Measurements from ENCODE around the gene CACNG7.
A peak's percentile ranks its signal among the peaks of the same experiment; 100 is the strongest.
"Not testable (repeated sequence)": the region's sequence is repeated elsewhere in the genome, so short reads cannot be mapped to it uniquely, and the experiment has no call there.

The CACNG7 gene

GRCh38 chr19:53908935-53909415 lies at the start of gene CACNG7:
CACNG7 (plus strand) TSS chr19:53909278; CDS start chr19:53912832, 3,554 bp downstream.
- DNase-seq: peak; percentile 18

- DNase-seq: peak; percentile 90
These were observed 44.7 kb upstream of the CACNG7 start for GRCh38 chr19:53864308-53864836.

GRCh38 chr19:53865523-53865917 lies 43.6 kb upstream of the CACNG7 start:
- no peak for DNase-seq

DNA sequence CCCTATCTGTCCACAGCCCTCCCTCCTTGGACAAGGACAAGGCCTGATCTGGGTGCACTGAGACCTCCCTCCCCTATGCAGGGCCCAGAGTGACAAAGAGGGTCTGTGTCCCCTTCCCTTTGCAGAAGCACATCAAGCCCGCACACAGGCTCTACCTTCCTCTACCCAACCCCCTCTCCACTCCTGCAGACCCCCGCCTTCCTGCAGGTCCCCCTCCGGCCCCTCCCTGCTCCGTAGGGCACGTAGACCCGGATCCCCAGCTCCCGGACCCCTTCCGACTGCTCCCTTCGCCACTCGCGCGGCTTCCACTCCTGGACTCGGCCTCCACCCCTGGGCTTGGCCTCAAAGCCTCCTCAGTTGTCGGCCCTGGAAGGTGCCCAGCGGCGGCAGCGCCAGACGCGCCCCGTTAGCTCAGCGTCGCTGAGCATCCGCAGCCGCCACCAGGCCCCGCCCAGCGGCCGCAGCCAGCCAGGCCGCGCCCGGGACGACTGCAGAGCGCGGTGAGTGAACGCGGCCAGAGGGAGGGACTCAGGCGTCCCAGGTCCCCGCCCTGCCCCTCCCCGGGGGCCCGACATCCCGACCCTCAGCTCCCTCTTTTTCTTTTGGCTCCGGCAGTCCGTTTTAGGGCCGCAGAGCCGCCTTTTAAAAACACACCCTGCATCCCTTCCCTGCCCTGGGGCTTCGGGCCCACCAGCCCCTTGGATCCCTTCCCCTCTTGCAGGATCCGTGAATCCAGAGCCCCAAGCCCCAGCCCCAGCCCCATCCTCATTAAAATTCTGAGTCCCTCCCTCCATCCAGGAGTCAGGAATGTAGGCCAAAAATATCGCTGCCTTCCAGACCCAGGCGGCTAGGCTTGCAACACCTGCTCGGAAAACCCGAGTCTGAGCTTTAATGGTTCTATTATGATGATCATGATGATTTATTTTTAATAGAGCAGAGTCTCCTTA lies 42.9 kb upstream of the CACNG7 start:
- peak; percentile 83 for DNase-seq

GRCh38 chr19:53866865-53867224 lies 42.2 kb upstream of the CACNG7 start:
- peak; percentile 70 for DNase-seq

DNA sequence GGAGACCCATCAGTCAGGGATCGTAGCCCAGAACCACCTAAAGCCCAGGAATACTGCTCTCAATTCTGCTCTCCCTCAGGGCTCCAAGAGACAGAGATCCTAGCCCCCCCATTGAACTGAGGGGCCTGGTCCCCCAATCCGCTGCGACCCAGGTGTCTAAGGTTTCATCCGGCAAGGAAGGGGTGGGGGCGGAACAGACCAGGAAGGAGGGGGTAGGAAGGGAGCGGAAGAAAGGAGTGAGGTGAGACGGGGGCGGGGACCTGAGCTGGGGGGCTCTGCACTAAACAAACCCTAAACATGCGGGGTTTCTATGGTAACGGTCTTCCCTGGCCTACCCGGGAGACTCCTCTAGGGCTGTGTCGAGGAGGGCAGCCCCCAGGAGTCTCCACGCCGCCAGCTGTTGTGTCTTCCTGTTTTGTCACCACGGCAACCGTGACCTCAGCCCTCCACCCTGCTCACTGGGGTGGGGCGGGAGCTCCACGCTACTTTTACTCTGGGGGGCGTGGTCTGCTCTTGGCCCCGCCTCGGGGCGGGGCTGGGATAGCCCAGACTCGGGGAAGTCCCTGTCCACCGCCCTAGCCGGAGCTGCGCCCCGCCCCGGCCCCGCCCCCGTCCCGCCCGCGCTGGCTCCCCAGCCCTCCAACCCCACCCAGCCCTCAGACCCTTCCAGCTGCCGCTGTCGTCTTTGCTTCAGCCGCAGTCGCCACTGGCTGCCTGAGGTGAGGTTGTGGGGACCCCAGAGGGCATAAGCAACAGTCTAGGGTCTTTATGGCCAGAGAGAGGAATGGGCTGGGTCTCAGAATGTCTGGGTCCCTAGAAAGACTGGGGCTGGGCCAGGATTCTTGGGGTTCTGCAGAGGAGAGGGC lies 41.6 kb upstream of the CACNG7 start, which contains the start of gene MYADM:
TSS of gene MYADM (plus strand) at position 659 of the 866 bp plus-strand sequence. CDS start 5,647 bp downstream, outside the sequence.
- peak; percentile 99 for DNase-seq

DNA sequence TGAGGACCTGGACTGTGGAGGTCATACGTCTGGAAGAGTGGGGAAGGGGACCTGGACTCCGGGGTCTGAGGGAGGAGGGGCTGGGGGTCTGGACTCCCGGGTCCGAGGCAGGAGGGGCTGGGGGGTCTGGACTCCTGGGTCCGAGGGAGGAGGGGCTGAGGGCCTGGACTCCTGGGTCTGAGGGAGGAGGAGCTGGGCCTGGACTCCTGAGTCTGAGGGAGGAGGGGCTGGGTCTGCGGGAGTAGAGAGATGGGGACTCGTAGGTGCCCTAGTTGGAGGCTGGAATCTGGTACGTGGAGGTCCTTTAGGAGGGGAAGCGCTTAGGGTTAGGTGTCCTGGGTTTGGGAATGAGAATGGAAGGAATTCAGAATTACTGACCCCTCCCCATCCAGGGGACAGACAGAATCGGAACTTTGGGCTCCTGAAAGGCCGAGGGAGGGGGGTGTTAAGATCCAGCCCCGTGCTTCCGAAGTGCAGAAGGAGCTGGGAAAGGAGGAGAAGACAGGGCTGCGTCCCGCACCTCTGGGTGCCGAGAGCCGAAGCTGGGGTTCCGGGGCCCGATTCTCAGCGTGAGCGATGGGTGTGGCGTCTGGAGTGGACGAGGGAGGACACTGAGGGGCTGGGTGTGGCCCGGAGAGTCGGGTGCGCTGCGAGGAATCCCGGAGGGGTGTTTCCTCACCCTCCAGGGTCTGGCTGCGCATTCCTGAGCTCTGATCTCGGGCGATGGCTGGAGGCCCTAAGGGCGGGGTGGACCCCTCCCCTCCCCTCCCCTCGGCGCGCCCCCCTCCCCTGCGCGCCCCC lies 40.8 kb upstream of the CACNG7 start:
- peak; percentile 62 for DNase-seq

- peak; percentile 93 for DNase-seq
These were observed 39.9 kb upstream of the CACNG7 start for GRCh38 chr19:53868892-53869804.

DNA sequence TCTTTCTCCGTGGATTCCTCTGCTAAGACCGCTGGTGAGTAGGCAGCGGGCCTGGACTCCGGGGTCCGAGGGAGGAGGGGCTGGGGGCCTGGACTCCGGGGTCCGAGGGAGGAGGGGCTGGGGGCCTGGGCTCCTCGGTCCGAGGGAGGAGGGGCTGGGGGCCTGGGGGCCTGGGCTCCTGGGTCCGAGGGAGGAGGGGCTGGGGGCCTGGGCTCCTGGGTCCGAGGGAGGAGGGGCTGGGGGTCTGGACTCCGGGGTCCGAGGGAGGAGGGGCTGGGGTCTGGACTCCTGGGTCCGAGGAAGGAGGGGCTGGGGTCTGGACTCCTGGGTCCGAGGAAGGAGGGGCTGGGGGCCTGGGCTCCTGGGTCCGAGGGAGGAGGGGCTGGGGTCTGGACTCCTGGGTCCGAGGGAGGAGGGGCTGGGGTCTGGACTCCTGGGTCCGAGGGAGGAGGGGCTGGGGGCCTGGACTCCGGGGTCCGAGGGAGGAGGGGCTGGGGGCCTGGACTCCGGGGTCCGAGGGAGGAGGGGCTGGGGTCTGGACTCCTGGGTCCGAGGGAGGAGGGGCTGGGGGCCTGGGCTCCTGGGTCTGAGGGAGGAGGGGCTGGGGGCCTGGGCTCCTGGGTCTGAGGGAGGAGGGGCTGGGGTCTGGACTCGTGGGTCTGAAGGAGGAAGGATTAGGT lies 39.1 kb upstream of the CACNG7 start:
- DNase-seq: not testable (repeated sequence)

- peak; percentile 13 for DNase-seq
These were observed 38.6 kb upstream of the CACNG7 start for GRCh38 chr19:53870485-53870844.

DNA sequence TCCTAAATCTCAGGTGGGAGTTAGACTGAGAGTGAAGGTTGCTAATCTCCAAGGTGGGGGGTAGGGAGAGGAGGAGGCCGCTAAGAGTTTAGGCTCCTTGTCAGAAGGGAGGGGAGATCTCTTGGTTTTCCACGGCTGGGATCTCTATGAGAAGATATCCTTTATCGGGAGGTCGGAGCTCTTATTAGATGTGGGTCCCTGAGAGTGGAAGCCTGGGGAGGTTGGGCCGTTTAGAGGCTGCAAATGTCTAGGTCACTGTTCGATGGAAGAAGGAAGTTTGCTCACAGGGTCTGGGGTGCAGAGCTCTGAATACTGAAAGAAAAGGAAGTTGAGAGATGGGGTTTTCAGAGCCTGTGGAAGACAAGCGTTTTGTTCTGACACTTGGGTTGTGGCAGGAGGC lies 37.6 kb upstream of the CACNG7 start:
- no peak for DNase-seq

DNA sequence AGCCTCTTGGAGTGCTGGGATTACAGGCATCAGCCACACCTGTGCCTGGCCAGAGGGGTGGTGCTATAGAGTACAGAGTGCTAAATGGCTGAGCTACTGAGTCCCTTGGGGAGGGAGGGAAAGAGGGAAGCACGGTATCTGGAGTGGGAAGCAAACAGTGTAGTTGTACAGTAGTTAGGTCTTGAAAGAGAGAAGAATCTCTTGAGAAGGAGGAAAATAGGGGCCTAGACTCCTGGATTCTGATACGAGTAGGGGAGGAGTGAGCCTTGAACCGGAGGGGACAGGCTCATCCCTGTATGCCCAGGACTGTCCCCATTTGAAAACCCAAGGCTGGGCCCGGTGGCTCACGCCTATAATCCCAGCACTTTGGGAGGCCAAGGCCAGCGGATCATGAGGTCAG lies 36.3 kb upstream of the CACNG7 start:
- DNase-seq: peak; percentile 21

- no peak for DNase-seq
These were observed 35.1 kb upstream of the CACNG7 start for GRCh38 chr19:53873773-53874605.

- DNase-seq: no peak
These were observed 34.5 kb upstream of the CACNG7 start for GRCh38 chr19:53874606-53874990.

DNA sequence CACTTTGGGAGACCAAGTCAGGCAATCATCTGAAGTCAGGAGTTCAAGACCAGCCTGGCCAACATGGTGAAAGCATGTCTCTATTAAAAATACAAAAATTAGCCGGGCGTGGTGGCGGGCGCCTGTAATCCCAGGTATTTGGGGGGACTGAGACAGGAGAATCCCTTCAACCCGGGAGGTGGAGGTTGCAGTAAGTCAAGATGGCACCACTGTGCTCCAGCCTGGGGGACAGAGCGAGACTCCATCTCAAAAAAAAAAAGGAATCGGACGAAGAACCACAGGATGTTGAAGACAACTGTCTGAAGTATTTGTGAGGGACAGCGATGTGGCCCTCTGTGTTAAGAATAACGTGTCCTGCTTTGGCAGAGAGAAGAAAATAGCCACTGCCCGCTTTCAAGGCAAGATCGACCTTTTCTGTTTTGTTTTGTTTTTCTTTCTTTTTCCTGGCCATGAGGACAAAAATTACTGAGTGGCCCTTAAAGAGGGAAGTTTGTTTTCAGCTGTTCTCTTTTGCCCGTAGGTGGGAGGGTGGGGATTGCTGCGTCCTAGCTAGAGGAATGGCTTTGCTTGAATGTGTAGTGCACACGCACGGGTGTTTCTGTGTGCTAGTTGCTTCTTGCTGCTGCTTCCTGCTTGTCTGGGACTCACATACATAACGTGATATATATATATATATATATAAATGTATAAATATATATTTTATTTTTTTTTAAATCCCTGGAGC lies 33.3 kb upstream of the CACNG7 start:
- DNase-seq: no peak

DNA sequence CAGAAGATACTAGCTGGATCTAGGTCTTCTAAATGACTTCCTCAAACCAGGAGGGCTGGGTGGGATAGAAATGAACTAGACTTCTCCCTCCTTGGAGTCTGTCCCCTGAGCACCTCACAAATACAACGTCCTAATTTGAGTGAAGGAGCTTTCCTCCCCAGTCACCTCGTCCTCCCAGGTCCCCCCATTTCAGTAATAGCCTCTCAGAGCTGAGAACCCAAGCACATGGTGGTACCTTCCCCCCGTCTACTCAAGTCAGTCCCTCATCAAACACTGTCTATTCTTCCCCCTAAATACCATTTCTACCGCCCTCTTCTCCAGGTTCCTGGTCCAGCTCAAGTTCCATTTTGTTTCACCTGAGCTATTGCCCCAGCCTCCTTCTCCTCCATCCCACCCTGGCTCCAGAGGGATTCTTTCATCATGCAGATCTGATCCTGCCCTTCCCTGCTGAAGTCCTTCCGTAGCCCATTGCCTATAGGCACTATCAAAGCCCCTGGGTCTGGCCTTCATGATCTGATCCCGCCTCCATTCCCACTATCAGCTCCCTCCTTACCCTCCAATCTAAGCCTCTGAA lies 32.3 kb upstream of the CACNG7 start:
- DNase-seq: no peak

- no peak for DNase-seq
These were observed 31.7 kb upstream of the CACNG7 start for GRCh38 chr19:53877361-53877766.

DNA sequence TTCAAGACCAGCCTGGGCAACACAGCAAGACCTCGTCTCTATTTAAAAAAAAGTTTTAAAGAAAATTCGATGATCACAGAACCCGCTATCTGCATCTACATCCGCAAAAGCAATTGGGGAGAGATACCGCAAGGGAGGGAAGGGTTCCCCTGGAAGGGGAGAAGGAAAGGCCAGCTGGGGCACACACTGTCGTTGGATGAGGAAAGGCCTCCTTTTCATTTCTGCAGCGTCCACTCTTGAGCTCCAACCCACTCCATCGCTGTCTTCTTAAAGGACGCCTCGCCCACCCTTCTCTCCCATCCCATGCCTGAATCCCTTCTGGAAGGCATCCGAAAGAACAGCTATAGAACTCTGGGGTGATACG lies 30.3 kb upstream of the CACNG7 start:
- DNase-seq: no peak
